ENCODE measurements around the gene RNF152. TPM values are rescaled to one million over a fixed set of nuclear protein-coding genes. Genes with fewer than 3 reads are reported as not detected.

RNF152 gene
- total RNA-seq, 4 donors from 2014 or later: 4.6 to 14.3 (median 7.7) TPM

GRCh38 chr18:61822879-61823278 lies 69.9 kb downstream of the RNF152 start:
- intact Hi-C loops (cut with DNase I): no loop called here
- 100% methylated on average over 4 of the region's 4 CpGs for WGBS
- no peak for DNase-seq (ENCODE audit: extremely low spot score)

GRCh38 chr18:61821748-61822147 lies 71.1 kb downstream of the RNF152 start:
- no peak for DNase-seq (ENCODE audit: extremely low spot score)
- H3K4me1 ChIP-seq: no peaks in the 10 kb centered on the region
- no peaks in the 10 kb centered on the region for H3K9me3 ChIP-seq
- no peaks in the 10 kb centered on the region for H3K36me3 ChIP-seq
- intact Hi-C loops (cut with DNase I): no loop called here
- no peaks in the 10 kb centered on the region for H3K27me3 ChIP-seq
- H3K4me3 ChIP-seq: no peak overlapping the region
- TF ChIP-seq CTCF (IDR thresholded peaks at IDR 0.05) (no peak), EP300 (IDR thresholded peaks at IDR 0.05) (no peak), POLR2AphosphoS5 (IDR thresholded peaks at IDR 0.05) (no peak), POLR2A (IDR thresholded peaks at IDR 0.05; ENCODE audit: low read depth) (no peak)
- WGBS: 94% methylated on average over 4 of the region's 4 CpGs
- no peak overlapping the region for H3K27ac ChIP-seq (replicated peaks in 1 of 4)

More at GRCh38 chr18:61822879-61823278, 69.9 kb downstream of the RNF152 start:
- Histone ChIP-seq H3K27me3 (no peaks in the 10 kb centered on the region), H3K9me3 (no peaks in the 10 kb centered on the region), H3K27ac (replicated peaks in 1 of 4) (no peak overlapping the region), H3K36me3 (no peaks in the 10 kb centered on the region), H3K4me3 (no peak overlapping the region), H3K4me1 (no peaks in the 10 kb centered on the region)
- TF ChIP-seq POLR2AphosphoS5 (IDR thresholded peaks at IDR 0.05) (no peak), CTCF (IDR thresholded peaks at IDR 0.05) (no peak), EP300 (IDR thresholded peaks at IDR 0.05) (no peak), POLR2A (IDR thresholded peaks at IDR 0.05; ENCODE audit: low read depth) (no peak)

DNA sequence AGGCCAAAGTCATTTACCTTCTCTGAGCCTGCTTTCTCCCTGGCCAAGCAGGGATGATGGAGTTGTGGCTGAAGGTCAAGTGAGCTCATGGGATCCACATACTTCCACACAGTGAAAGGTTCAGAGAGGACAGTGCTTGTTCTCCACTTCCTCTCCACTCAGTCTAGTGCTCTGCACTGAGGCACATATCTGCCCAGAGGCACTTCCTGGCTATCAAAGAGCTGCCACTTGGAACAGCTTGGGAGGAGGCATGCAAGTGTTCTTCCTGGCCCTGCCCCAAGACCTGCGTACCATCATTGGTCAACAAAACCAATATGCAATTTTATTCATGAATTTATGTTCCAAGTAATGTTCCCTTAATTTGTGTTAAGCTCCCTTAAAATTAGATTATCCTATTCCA lies 71.9 kb downstream of the RNF152 start:
- 100% methylated on average over 1 of the region's 1 CpG for WGBS
- no peak for TF ChIP-seq POLR2A (IDR thresholded peaks at IDR 0.05; ENCODE audit: low read depth)
- TF ChIP-seq CTCF (IDR thresholded peaks at IDR 0.05): no peak
- no peak for TF ChIP-seq EP300 (IDR thresholded peaks at IDR 0.05)
- TF ChIP-seq POLR2AphosphoS5 (IDR thresholded peaks at IDR 0.05): no peak
- peaks cover 0 to 5% (median 2%) of the 10 kb centered on the region in 4 donors for H3K36me3 ChIP-seq
- DNase-seq (ENCODE audit: extremely low spot score): no peak
- H3K27ac ChIP-seq (replicated peaks in 1 of 4): no peak overlapping the region
- H3K4me3 ChIP-seq: no peak overlapping the region
- intact Hi-C loops (cut with DNase I): no loop called here
- H3K27me3 ChIP-seq: no peaks in the 10 kb centered on the region
- H3K9me3 ChIP-seq: no peaks in the 10 kb centered on the region
- no peaks in the 10 kb centered on the region for H3K4me1 ChIP-seq

DNA sequence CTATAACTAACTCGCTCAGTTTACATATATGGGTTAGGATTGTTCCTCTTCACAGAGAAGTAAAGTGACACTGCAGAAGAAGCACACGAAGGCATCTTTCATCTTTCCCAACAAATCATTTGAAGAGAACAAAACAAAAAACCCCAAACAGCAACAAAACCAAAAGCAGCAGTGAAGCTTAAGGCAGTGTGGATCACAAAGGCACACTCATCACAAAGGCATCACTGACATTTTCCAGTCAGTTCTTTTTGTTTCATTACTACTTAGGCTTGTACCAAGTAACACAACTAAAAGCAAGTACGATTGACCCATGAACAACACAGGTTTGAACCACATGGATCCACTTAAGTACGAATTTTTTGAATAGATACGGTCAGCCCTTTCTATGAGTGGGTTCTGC lies 75.7 kb downstream of the RNF152 start:
- Histone ChIP-seq H3K27me3 (no peaks in the 10 kb centered on the region), H3K36me3 (peaks cover 0 to 15% (median 4%) of the 10 kb centered on the region in 4 donors), H3K4me1 (no peaks in the 10 kb centered on the region), H3K4me3 (no peak overlapping the region), H3K9me3 (no peaks in the 10 kb centered on the region), H3K27ac (replicated peaks in 1 of 4) (no peak overlapping the region)
- TF ChIP-seq POLR2AphosphoS5 (IDR thresholded peaks at IDR 0.05) (no peak), POLR2A (IDR thresholded peaks at IDR 0.05; ENCODE audit: low read depth) (no peak), EP300 (IDR thresholded peaks at IDR 0.05) (no peak), CTCF (IDR thresholded peaks at IDR 0.05) (no peak)
- no peak for DNase-seq (ENCODE audit: extremely low spot score)
- WGBS: 88% methylated on average over 5 of the region's 5 CpGs
- intact Hi-C loops (cut with DNase I): no loop called here

GRCh38 chr18:61815885-61816470 lies 76.8 kb downstream of the RNF152 start:
- H3K9me3 ChIP-seq: no peaks in the 10 kb centered on the region
- TF ChIP-seq POLR2A (IDR thresholded peaks at IDR 0.05; ENCODE audit: low read depth) (no peak), CTCF (IDR thresholded peaks at IDR 0.05) (no peak), POLR2AphosphoS5 (IDR thresholded peaks at IDR 0.05) (no peak), EP300 (IDR thresholded peaks at IDR 0.05) (no peak)
- no peak overlapping the region for H3K27ac ChIP-seq (replicated peaks in 1 of 4)
- DNase-seq (ENCODE audit: extremely low spot score): no peak
- intact Hi-C loops (cut with DNase I): no loop called here
- peaks cover 0 to 15% (median 4%) of the 10 kb centered on the region in 4 donors for H3K36me3 ChIP-seq
- WGBS: 93% methylated on average over 24 of the region's 29 CpGs
- no peaks in the 10 kb centered on the region for H3K27me3 ChIP-seq
- H3K4me1 ChIP-seq: no peaks in the 10 kb centered on the region
- H3K4me3 ChIP-seq: no peak overlapping the region
